Measurements from ENCODE around the gene PLAAT3.
"Not testable (repeated sequence)": the region's sequence is repeated elsewhere in the genome, so short reads cannot be mapped to it uniquely, and the experiment has no call there.

PLAAT3 gene

DNA sequence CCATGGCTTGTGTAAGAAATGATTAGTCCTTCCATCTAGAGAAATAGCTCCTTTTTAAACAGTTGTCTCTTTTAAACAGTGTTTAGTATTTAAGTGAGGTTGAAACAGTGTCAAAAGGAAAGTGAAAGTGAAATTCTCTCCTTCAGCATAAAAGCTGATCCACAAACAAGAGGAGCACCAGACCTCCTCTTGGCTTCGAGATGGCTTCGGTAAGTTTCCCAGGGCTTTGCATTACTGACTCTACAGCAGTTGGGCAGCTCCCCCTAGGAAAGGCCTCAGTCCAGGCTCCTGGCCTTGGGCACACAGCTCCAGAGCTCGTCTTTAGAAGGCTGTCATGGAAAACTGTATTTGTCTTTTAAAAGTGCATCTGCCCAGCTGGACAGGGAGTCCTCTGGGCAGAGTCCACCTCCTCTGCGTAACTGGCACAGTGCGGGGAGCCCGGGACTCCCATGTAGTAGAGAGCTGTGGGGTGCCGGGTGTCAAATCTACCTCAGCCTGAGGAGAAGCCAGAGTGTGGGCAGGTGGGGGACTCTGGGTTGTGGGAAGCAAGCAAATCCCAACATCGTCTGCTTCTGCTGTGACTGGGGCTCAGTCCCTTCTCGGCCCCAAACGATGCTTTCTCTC lies 77.5 kb downstream of the PLAAT3 start, which contains the start of gene PLAAT4:
Gene PLAAT4, plus strand, starts transcription at position 140 of the 624 bp plus-strand sequence. Its CDS starts 61 bp downstream, at position 201.
- peak in 4 of 5 donors; percentile 26 to 71 (median 36) for DNase-seq

DNA sequence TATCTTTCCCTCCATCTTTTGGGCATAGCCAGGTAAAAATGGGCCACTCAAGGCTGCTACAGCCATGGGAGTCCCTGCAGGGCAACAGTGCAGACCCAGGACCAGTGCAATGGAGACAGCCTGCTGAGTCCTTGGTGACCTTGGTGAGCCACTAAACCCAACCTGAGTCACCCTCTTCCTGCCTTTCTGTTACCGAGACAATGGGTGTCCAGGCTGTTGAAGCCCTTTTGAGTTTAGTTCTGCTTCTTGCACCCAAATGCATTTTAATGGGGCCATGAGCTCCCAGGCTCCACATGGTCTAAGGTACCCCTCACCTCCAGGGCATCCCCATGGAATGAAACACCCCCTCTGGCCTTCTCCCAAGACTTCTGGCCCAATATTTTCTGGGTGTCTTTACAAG lies 78.5 kb downstream of the PLAAT3 start:
- DNase-seq, result peak in 2 of 5 donors; percentile 12 to 53

DNA sequence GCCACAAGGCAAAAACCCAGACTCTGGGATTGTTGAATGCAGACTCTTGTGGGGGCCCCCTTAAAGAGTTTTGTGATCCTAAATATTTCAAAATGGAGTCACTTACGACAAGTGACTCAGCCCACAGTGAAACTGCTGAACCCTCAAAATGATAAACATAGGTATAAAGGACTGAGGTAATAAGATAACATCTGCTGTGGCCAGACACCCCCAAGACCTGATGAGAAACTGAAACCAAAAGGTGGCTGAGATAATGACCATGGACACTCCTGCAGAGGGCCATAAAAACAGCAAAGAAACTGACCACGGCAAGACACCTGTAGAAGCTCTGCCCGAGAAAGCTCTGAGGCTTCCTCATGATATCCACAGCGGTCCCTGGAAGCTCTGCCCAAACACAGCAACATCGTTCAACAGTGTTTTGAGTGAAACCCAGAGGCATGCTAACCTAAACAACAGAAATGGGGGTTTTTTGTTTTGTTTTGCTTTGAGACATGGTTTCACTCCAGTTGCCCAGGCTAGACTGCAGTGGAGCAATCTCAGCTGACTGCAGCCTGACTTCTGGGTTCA lies 79.3 kb downstream of the PLAAT3 start:
- DNase-seq, result peak in 2 of 5 donors; percentile 9 to 43

DNA sequence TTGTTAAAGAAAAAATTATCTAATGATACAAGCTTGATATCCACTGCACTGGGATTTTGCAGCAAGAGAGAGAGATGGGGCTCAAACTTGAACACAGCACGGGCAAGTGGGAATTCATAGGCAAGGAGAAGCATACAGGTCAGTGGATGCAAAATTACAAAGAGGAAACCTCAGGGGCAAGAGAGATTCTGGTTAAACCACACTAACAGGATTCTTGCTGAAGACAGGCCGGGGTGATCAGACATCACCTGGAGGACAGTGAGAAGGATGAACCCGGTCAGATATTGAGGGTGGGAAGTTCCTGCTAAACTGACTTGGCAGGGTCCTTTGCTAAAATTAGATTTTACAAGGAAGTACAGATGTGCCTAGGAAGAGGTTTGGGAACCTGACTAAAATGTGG lies 80.2 kb downstream of the PLAAT3 start:
- no peak for DNase-seq

DNA sequence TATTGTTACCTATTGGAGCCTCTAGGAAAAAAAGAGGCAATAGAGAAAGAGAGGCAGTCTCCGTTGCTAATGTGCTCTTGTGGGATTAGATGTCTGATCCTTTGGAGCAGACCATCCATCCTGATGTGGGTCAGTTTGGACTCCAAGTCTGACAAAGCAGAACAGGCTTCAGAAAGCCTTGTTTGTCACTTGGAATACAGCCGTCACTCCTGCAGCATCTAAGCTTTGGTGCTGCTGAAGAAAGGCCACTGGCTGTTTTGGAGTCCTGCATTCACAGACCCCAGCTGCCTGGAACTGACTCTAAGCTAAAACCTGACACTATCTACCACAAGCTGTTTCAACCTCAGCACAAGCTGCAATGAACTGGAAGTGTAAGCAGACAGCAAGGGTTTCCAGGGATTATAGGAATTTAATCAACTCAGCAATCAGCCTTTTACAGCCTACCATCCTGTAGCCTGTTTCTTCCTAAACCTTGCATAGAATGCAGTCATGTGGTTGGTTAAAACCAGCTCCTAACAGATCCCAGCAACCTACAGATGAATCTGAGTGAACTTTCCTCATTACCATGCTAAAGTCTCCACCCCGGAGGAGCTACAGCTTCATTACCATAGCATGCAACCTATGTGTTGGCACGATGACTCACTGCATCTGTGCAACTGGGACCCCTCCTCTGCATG lies 81.3 kb downstream of the PLAAT3 start:
- DNase-seq, result no peak

DNA sequence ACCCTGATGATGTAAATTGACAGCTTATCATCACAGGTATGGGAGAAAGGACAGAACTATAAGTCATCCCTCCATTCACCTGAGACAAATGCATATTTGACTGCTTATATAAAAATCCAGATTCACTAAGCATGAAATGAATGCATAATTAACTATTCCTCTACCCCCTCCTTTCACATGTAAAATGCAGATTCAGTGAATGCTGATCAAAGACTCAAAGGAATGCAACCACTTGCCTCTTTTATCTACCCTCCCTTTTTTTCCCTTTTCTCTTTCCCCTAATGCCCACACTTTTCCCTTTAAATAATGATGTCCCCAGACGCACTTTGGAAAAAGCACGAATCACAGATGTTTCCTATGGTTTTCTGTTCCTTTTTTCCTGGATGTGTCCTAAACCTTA lies 82.1 kb downstream of the PLAAT3 start:
- no peak for DNase-seq

DNA sequence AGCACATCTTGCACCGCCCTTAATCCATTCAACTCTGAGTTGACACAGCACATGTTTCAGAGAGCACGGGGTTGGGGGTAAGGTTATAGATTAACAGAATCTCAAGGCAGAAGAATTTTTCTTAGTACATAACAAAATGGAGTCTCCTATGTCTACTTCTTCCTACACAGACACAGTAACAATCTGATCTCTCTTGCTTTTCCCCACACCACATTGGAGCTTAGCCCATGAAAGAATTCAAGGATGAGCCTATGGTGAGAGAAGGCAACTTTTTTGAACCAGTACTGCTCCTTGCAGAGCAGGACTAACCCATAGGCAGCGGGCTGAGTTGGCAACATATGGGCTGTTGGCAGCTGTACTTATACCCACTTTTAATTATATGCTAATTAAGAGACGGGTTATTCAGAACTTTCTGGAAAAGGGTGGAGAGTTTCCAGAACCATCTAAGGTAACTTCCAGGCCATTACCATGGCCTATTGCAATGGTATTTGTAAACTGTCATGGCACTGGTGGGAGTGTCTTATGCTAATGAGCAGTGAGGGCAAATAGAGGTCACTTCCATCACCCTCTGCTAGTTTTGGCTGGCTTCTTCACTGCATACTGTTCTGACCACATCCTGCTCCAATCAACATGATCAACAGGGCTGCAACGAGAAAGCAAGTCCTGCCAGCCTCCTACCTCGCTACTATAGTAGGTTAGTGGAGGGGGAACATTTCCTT lies 83.0 kb downstream of the PLAAT3 start:
- DNase-seq, result peak; percentile 22 to 84 (median 53)

DNA sequence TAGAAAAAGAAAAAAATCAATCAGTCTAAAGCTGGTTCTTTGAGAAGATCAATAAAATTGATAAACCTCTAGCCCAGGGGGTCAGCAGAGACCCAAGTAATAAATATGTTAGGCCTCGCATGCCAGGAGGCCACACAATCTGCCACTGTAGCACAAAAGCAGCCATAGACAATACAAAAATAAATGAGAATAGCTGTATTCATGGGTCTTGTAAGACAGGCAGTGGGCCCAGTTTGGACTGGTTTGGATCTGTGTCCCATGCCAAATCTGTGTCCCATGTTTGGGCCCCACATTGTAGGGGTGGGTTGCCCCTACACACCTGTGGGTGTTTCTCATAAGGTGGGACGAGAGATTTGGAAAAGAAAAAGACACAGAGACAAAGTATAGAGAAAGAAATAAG lies 84.2 kb downstream of the PLAAT3 start:
- no peak for DNase-seq

DNA sequence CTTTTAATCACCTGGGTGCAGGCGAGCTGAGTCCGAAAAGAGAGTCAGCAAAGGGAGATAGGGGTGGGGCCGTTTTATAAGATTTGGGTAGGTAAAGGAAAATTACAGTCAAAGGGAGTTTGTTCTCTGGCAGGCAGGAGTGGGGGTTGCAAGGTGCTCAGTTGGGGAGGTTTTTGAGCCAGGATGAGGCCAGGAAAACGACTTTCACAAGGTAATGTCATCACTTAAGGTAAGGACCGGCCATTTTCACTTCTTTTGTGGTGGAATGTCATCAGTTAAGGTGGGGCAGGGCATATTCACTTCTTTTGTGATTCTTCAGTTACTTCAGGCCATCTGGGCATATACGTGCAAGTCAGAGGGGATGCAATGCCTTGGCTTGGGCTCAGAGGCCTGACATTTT lies 84.9 kb downstream of the PLAAT3 start:
- not testable (repeated sequence) for DNase-seq

DNA sequence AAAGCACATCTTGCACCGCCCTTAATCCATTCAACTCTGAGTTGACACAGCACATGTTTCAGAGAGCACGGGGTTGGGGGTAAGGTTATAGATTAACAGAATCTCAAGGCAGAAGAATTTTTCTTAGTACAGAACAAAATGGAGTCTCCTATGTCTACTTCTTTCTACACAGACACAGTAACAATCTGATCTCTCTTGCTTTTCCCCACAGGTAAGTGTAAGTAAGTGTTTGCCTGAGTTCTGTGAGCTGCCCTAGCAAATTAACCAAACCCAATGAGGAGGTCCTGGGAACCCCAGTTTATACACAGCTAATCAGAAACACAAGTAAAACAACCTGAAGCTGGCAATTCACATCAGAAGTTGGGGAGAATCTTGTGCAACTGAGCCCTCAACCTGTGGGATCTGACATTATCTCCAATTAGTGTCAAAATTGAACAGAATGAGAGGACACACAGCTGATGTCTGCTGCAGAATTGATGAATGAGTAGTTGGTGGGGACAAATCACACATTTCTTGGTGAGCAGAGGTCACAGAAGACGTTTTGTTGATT lies 85.4 kb downstream of the PLAAT3 start:
- not testable (repeated sequence) for DNase-seq

DNA sequence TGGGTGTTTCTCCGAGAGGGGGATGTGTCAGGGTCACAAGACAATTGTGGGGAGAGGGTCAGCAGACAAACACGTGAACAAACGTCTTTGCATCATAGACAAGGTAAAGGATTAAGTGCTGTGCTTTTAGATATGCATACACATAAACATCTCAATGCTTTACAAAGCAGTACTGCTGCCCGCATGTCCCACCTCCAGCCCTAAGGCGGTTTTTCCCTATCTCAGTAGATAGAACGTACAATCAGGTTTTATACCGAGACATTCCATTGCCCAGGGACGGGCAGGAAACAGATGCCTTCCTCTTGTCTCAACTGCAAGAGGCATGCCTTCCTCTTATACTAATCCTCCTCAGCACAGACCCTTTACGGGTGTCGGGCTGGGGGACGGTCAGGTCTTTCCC lies 86.1 kb downstream of the PLAAT3 start:
- not testable (repeated sequence) for DNase-seq

DNA sequence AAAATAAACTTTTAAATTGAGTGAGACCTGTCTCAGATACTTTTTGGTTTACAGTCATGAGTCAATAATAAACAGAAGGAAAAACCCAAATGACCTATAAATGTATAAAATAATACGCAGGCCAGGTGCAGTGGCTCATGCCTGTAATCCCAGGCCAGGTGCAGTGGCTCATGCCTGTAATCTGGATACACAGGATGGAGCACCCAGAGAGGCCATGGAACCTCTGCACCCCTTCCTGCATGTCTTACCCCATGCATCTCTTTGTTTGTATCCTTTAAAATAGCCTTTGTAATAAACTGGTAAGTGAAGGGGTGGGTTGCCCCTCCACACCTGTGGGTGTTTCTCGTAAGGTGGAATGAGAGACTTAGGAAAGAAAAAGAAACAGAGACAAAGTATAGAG lies 86.6 kb downstream of the PLAAT3 start:
- DNase-seq, result no peak

Data from T-helper 1 cell (primary cell).